CD4-positive, alpha-beta T cell treated with Interferon alpha-2 for 1 hour (primary cell): Measurements from ENCODE around the gene HOXC11.

ENCODE experiments used
- DNase-seq, 2 donors: peaks; one replicate each; pipeline ENCODE4 v3.0.0-alpha.2; 2020 to 2022

Gene HOXC11

DNA sequence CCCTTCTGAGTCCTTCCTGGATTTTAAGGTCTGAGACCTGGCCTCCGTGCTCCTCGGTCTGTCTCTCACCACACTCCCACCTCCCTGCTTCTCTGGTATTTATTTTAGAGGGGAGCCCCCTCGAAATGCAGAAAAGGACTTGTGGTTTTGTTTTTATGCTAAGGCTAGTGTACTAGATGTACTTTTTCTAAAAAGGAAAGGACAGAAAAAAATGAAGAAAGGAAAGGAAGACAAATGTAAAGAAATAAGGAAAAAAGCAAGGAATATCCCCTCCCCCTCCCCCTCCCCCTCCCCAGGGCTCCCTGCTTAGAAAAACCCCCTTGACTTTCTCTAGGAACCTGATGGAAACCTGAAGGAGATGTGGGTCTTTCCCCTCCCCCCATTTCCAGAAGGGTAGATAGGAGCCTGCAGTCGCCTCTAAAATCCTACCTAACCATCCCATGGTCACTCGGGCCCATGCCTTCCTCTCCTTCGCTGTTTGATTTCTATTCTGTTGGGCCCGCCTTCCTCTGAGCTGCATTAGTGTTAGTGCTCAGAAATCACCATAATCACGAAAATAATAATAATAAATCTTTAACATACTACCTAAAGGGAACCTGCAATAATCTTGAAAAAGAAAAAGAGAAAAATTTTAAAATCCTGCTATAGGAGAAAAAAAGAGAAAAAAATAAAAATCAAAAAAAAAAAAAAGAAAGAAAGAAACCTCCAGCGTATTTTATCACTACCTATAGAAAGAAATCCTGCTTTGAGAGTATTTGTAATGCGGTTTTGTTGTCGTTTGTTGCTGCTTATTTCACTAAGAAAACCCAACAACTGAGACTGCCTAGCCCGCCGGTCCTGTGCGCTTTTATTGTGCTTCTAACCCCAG lies 39.0 kb downstream of the HOXC11 start:
- DNase-seq, result no peak

DNA sequence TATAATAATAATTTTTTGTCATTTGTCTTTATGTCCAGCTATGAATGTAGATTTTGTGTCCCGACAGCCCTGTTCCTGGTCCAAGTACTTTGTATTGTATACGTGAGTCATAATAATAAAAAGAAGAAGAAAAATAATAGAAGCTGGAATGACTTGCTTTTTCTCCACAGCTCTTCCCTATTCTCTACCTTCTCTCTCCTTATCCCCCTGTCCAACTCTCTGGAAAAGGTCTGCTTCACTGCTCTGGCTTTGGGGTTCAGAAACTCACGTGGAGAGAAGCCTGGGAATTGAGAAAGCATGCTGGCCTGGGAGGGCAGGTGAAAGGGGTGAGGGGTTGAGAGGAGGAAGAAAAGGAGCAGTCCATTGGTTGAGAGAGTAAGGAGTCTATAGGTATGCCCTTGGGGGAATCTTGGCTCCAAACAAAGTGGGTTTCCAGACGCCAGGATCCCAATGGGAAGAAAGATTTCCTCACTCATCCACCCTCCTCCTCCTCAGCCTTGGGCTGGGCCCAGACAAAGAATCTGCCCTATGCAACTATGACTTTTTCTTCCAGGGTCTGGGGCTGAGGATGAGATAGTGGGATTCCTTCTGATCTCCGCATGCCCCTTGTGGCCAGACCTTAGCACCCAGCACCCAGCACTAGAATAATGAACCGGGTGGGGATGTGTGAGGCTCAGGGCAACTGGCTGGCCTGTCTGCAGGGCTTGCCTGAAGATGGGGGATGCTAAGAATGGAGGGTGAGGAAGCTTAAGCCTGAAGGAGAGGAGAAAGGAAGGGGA lies 39.9 kb downstream of the HOXC11 start:
- DNase-seq, result no peak

GRCh38 chr12:54014377-54015017 lies 41.6 kb downstream of the HOXC11 start:
- DNase-seq, result no peak

GRCh38 chr12:54015018-54015931 lies 42.3 kb downstream of the HOXC11 start:
- DNase-seq, result no peak

- DNase-seq, result no peak
These were observed 43.1 kb downstream of the HOXC11 start for GRCh38 chr12:54016051-54016450.

DNA sequence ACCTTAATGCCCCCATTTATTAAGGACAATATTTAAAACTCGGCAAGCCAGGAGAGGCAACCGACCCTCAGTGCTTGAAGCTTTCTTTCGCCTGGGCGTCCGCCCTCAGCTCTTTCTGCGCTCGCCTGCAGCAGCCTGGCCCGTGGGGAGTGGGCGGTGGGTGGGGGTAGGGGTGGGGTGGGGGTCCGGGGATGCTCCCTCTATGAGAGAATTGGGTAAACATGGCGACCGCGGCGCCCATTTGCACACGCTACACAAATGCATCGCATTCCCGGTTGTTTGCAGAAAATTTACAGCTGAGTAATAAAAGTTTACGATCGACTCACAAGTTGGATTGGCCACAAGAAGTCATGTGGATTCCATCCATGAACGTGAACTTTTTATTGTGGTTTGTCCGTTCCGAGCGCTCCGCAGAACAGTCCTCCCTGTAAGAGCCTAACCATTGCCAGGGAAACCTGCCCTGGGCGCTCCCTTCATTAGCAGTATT lies 43.6 kb downstream of the HOXC11 start:
- DNase-seq, result no peak

GRCh38 chr12:54017027-54017788 lies 44.3 kb downstream of the HOXC11 start:
- no peak for DNase-seq

DNA sequence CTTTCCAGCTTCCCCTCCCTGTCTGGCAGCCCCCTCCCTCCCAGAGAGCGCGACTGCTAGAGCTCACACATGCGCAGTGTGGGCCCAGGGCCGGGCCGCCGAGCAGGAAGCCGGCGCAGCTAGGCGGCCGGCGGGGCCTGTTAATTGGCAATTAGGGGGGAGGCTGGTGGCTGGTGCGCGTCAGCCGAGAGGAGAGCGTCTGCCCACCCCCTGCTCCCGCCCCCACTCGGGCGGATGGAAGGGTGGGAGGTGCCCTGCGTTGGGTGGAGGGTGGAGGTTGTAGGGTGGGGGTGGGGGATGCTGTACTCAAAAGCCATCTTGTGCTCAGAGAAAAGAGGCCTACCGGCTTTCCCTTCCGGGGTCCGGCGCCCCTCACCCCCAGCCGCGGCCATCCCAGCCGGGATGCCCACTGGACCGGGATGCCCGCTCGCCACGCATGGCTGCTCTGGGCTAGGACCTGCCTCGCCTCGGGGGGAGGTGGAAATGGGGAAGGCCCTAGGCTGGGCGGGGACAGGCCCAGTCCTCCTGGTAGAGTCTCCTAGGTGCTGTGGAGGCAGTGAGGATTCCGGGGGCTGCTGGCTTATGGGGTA lies 45.0 kb downstream of the HOXC11 start:
- DNase-seq, result peak; percentile 83 to 85

GRCh38 chr12:54018468-54018984 lies 45.6 kb downstream of the HOXC11 start:
- no peak for DNase-seq

DNA sequence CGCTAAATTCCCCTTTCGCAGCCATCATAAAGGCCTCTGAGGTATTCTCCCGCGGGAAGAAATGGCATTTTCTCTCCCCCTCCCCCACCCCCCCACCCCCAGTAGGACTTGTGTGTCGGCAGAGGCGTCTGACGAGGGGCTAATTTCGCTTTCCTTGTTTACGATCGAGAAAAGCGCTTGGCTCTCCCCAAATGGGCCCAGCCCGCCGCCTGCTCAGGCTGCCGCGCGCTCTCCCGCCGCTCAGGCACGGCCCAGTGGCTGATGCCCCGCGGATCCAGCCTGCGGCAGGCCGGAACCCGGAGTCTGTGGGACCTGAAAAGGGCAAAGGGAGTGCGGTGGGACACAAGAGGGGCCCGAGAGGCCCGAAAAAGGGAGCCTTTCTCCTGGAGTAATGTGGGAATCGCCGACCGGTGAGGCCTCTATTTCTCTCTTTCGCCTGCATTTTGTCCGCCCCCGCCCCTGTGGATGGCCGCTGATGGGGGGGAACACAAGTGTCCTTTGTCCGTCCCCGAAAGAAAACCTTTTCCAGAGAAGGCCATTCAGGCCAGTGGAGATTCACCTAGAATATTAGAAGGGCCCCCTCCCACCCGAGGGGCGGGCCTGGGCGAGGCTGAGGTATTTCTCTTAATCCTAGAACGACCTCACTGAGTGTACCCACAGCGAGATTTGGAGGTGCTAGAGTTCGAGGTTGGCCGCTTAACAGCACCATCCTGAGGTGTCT lies 46.3 kb downstream of the HOXC11 start:
- DNase-seq, result no peak

DNA sequence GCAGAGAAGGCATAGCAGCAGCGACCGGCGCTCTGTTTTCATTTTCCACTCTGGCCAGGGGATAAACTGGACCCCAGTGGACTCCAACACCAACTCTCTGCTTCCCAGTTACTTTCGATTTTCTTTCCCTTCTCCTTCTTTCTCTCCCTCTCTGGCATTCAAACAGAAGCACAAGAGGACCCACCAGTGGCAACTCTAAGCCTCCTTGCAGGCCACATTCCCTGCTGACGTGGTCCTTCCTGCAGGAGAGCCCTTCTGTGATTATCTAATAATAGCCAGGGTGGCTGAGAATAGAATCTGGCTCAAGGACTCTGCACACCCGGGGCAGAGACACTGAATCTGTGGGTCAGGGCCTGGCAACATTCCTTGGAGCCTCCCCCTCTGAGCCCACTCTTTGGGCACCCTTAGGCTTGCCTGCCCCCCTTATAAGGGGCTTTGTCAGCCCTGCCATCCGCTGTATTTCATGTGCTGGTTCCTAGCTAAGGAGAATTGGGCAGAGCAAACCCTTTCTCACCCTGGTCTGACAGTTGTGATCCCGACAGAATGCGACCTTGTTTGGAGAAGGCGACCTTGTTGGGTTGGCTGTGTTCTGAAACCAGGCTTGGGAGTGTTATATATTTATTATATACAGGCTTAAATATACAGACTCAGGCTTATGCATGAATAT lies 47.1 kb downstream of the HOXC11 start:
- no peak for DNase-seq

GRCh38 chr12:54020591-54021405 lies 47.9 kb downstream of the HOXC11 start:
- no peak for DNase-seq

- no peak for DNase-seq
These were observed 48.6 kb downstream of the HOXC11 start for GRCh38 chr12:54021432-54022013.

DNA sequence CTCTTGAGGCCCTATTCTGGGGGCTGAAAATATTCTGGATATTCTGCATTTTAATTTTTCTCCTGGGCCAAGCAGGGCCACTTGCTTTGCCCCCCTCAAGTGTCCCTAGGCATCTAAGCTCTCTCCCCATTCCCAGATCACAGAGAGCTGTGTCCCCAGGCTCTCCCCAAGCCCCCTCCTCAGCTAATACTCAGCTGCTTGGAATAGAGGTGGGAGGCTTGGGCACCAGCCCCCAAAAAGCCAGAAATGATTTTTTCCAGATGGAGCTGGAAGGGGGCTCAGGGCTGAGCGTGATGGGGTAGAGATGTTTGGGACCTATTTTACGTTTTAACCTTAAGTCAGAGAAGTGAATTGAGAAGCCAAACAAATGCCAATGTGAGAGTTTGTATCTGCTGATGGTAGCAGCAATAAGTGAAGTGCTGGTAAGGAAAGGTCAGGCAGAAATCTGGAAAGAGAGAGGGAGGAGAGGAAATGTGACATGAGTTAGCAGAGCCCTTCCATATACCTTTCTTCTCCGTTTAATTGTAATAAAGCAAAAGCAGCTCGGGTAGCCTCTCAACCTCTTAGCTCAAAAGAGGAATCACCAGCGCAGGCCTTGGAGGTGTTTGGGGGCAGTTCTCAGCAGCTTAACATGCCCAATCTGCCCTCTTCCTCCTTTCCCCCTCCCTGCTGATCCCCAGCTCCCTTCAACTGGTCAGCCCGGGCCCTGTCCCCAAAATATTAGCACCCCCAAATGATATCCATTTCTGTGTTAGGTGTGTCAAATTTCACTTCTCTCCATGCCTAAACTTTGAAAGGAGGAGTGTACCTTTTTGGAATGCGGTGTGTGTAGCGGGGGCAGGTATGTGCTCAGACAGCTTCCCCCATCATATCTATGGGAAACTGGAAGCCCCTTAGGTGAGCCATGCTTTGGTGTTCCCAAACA lies 50.3 kb downstream of the HOXC11 start:
- no peak for DNase-seq

DNA sequence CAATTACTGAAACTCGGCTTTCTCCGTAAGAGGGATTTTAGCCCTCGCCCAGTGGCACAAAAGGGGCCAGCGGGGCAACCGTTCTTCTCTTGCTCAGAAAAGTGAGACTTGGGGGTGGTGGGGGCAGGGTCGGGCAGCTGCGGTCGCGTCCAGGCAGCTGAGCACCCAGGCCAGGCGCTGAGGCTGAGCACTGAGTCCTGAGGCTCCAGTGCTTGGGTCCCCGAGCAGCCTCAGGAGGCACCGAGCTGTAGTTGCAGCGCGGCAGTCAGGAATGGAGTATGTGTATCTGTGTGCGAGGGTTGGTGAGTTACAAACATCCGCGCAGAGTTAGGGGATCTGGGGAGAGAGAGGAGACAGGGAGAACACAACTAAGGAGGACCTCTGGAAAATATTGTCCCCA lies 51.2 kb downstream of the HOXC11 start:
- DNase-seq, result no peak

- no peak for DNase-seq
These were observed 51.8 kb downstream of the HOXC11 start for GRCh38 chr12:54024581-54025305.
